ENCODE data around the gene LILRB2. TPM values are rescaled to one million over a fixed set of nuclear protein-coding genes. Genes with fewer than 3 reads are reported as not detected.
"Not testable (repeated sequence)": the region's sequence is repeated elsewhere in the genome, so short reads cannot be mapped to it uniquely, and the experiment has no call there.

Gene LILRB2
- total and polyA plus RNA-seq, 3 experiments from 2014 or later: 0.24 to 0.42 TPM; not detected in 1

- H3K36me3 Mint-ChIP-seq; H3K9me3 Mint-ChIP-seq; H3K9me3 ChIP-seq (ENCODE audit: low read length); DNase-seq; H3K4me3 Mint-ChIP-seq; H3K4me3 ChIP-seq (ENCODE audit: low read length); H3K27ac Mint-ChIP-seq; POLR2A ChIA-PET; H3K4me1 Mint-ChIP-seq; H3K27me3 ChIP-seq (ENCODE audit: insufficient read depth, low read length, poor library complexity, severe bottlenecking); CTCF ChIA-PET; H3K27ac ChIP-seq (ENCODE audit: low read depth, low read length); H3K27me3 Mint-ChIP-seq; H3K4me1 ChIP-seq (ENCODE audit: insufficient read depth, low read length); H3K36me3 ChIP-seq (ENCODE audit: insufficient read depth, low read length): not testable (repeated sequence)
These were observed 57.0 kb downstream of the LILRB2 start for GRCh38 chr19:54223937-54224281.

Other genes starting within 250 kb of the LILRB2 start
- gene VSTM1, start 217.2 kb downstream of the LILRB2 start, total RNA-seq: not detected
- gene VSTM1, start 217.2 kb downstream of the LILRB2 start, polyA plus RNA-seq: not detected
- gene TARM1, start 199.7 kb downstream of the LILRB2 start, total RNA-seq: not detected
- gene TARM1, start 199.7 kb downstream of the LILRB2 start, polyA plus RNA-seq: not detected
- gene OSCAR, start 180.3 kb downstream of the LILRB2 start, total RNA-seq: under 1 TPM; 0.22 to 0.35 TPM
- gene OSCAR, start 180.3 kb downstream of the LILRB2 start, polyA plus RNA-seq: 0.17 TPM
- gene NDUFA3, start 178.3 kb downstream of the LILRB2 start, total RNA-seq: 100 to 1,000 TPM; 117 to 124 TPM
- 506 TPM for gene NDUFA3, start 178.3 kb downstream of the LILRB2 start, polyA plus RNA-seq
- 10 to 100 TPM; 32.9 to 33.1 TPM for gene TFPT, start 165.5 kb downstream of the LILRB2 start, total RNA-seq
- 25.0 TPM for gene TFPT, start 165.5 kb downstream of the LILRB2 start, polyA plus RNA-seq
- gene PRPF31, start 165.4 kb downstream of the LILRB2 start, total RNA-seq: 100 to 1,000 TPM; 123 to 132 TPM
- 88.9 TPM for gene PRPF31, start 165.4 kb downstream of the LILRB2 start, polyA plus RNA-seq
- 10 to 100 TPM; 75.1 to 81.7 TPM for gene CNOT3, start 143.3 kb downstream of the LILRB2 start, total RNA-seq
- gene CNOT3, start 143.3 kb downstream of the LILRB2 start, polyA plus RNA-seq: 14.8 TPM
- gene LENG1, start 121.4 kb downstream of the LILRB2 start, total RNA-seq: 1 to 10 TPM; 4.8 to 6.8 TPM
- 14.1 TPM for gene LENG1, start 121.4 kb downstream of the LILRB2 start, polyA plus RNA-seq
- gene TMC4, start 108.0 kb downstream of the LILRB2 start, total RNA-seq: under 1 TPM in 1 of 2 experiments, not detected in 1; 0.18 TPM
- gene TMC4, start 108.0 kb downstream of the LILRB2 start, polyA plus RNA-seq: 0.38 TPM
- gene MBOAT7, start 91.5 kb downstream of the LILRB2 start, total RNA-seq: 100 to 1,000 TPM in 1 of 2 experiments, 10 to 100 TPM in 1; 98.7 to 114 TPM
- gene MBOAT7, start 91.5 kb downstream of the LILRB2 start, polyA plus RNA-seq: 21.9 TPM
- gene TSEN34, start 89.8 kb downstream of the LILRB2 start, total RNA-seq: 10 to 100 TPM; 22.4 to 24.6 TPM
- 38.2 TPM for gene TSEN34, start 89.8 kb downstream of the LILRB2 start, polyA plus RNA-seq
- gene RPS9, start 80.3 kb downstream of the LILRB2 start, total RNA-seq: 1,000 to 10,000 TPM; 1,621 to 1,723 TPM
- gene RPS9, start 80.3 kb downstream of the LILRB2 start, polyA plus RNA-seq: 824 TPM
- gene LILRB3, start 58.1 kb downstream of the LILRB2 start, total RNA-seq: 1 to 10 TPM in 1 of 2 experiments, under 1 TPM in 1; 0.48 to 1.2 TPM
- 0.49 TPM for gene LILRB3, start 58.1 kb downstream of the LILRB2 start, polyA plus RNA-seq
- under 1 TPM; 0.37 to 0.42 TPM for gene LILRA6, start 38.3 kb downstream of the LILRB2 start, total RNA-seq
- gene LILRA6, start 38.3 kb downstream of the LILRB2 start, polyA plus RNA-seq: 0.45 TPM
- gene LILRB5, start 23.8 kb downstream of the LILRB2 start, total RNA-seq: under 1 TPM; 0.42 to 0.44 TPM
- not detected for gene LILRB5, start 23.8 kb downstream of the LILRB2 start, polyA plus RNA-seq
- not detected for gene LILRA5, start 32.1 kb upstream of the LILRB2 start, total RNA-seq
- not detected for gene LILRA5, start 32.1 kb upstream of the LILRB2 start, polyA plus RNA-seq
- not detected for gene LILRA4, start 58.1 kb upstream of the LILRB2 start, total RNA-seq
- not detected for gene LILRA4, start 58.1 kb upstream of the LILRB2 start, polyA plus RNA-seq
- 10 to 100 TPM; 12.9 to 13.1 TPM for gene LAIR1, start 83.8 kb upstream of the LILRB2 start, total RNA-seq
- gene LAIR1, start 83.8 kb upstream of the LILRB2 start, polyA plus RNA-seq: 110 TPM
- under 1 TPM in 1 of 2 experiments, not detected in 1; 0.66 TPM for gene TTYH1, start 134.4 kb upstream of the LILRB2 start, total RNA-seq
- gene TTYH1, start 134.4 kb upstream of the LILRB2 start, polyA plus RNA-seq: not detected
- 100 to 1,000 TPM; 132 to 144 TPM for gene LENG8, start 168.1 kb upstream of the LILRB2 start, total RNA-seq
- 8.0 TPM for gene LENG8, start 168.1 kb upstream of the LILRB2 start, polyA plus RNA-seq
- 1 to 10 TPM; 3.8 to 4.4 TPM for gene LENG9, start 182.7 kb upstream of the LILRB2 start, total RNA-seq
- gene LENG9, start 182.7 kb upstream of the LILRB2 start, polyA plus RNA-seq: 0.23 TPM
- gene CDC42EP5, start 192.2 kb upstream of the LILRB2 start, total RNA-seq: 1 to 10 TPM in 1 of 2 experiments, under 1 TPM in 1; 0.44 to 1.1 TPM
- gene CDC42EP5, start 192.2 kb upstream of the LILRB2 start, polyA plus RNA-seq: not detected
- 1 to 10 TPM; 1.4 TPM for gene LAIR2, start 221.7 kb upstream of the LILRB2 start, total RNA-seq
- gene LAIR2, start 221.7 kb upstream of the LILRB2 start, polyA plus RNA-seq: 31.6 TPM

Measured in CD8-positive, alpha-beta memory T cell (primary cell).